Spleen (tissue), 11 donors: ENCODE data around the gene CUX1. TPM values are rescaled to one million over a fixed set of nuclear protein-coding genes. Genes with fewer than 3 reads are reported as not detected.

Experiments used
- DNase-seq: peaks from one replicate; pipeline ENCODE4 v3.0.0-alpha.2; 2020
- H3K27ac ChIP-seq, 8 donors: fragments of 200-600 bp; sonication (generic) in 7 of 8; 1 replicate in 4 of 8; 2 replicates in 4 of 8; pipeline versions ENCODE4 v1.5.0 to v1.8.0; 2016 to 2021; ENCODE audit warnings: inconsistent platforms in 4 of 8, mild to moderate bottlenecking in 4 of 8, moderate library complexity in 1 of 8
- H3K27me3 ChIP-seq, 7 donors: fragments of 200-600 bp; sonication (generic) in 6 of 7; replicated peaks in 1 of 7; 1 replicate in 4 of 7; 2 replicates in 3 of 7; pipeline versions ENCODE4 v1.5.0 to v1.8.0; 2016 to 2021; ENCODE audit warnings: inconsistent platforms in 3 of 7, mild to moderate bottlenecking in 1 of 7
- H3K36me3 ChIP-seq, 6 donors: fragments of 200-600 bp; sonication (generic) in 5 of 6; 1 replicate in 4 of 6; 2 replicates in 2 of 6; pipeline versions ENCODE4 v1.5.0 to v1.8.0; 2016 to 2021; ENCODE audit warnings: inconsistent platforms in 2 of 6
- H3K4me1 ChIP-seq, 6 donors: fragments of 200-600 bp; sonication (generic) in 5 of 6; 1 replicate in 3 of 6; 2 replicates in 3 of 6; pipeline versions ENCODE4 v1.5.0 to v1.8.0; 2016 to 2021; ENCODE audit warnings: inconsistent platforms in 3 of 6
- H3K4me3 ChIP-seq, 8 donors: fragments of 200-600 bp; sonication (generic) in 7 of 8; 1 replicate in 4 of 8; 2 replicates in 4 of 8; pipeline versions ENCODE4 v1.5.0 to v1.8.0; 2016 to 2021; ENCODE audit warnings: inconsistent platforms in 4 of 8, mild to moderate bottlenecking in 4 of 8, moderate library complexity in 2 of 8
- H3K9me3 ChIP-seq, 8 donors: fragments of 200-600 bp; sonication (generic) in 7 of 8; 1 replicate in 4 of 8; 2 replicates in 4 of 8; pipeline versions ENCODE4 v1.5.0 to v1.8.0; 2016 to 2021; ENCODE audit warnings: inconsistent platforms in 4 of 8
- POLR2A ChIP-seq, 3 donors: fragments of 450-650 bp; IDR thresholded peaks; one replicate each; pipeline ENCODE4 v1.5.1; 2017; ENCODE audit warnings: antibody characterized with exemption in 3 of 3, mild to moderate bottlenecking in 1 of 3
- POLR2AphosphoS5 ChIP-seq, 3 donors: sonication (generic); formaldehyde crosslinking; IDR thresholded peaks; one replicate each; pipeline ENCODE4 v1.5.1; 2017; ENCODE audit warnings: antibody characterized with exemption in 3 of 3
- WGBS, 5 donors: extraction: QIAGEN DNeasy Blood & Tissue Kit in 3 of 5; methylation state at CpG; one replicate each; pipeline versions ENCODE4 v1.1.5 to v1.1.7; 2013 to 2018; 5-methylcytosine and 5-hydroxymethylcytosine counted together
- intact Hi-C: fragments of 100-400 bp; cut with DNase I; formaldehyde crosslinking; loops from one replicate; pipeline ENCODE4 v1.15.0; 2023; ENCODE audit warnings: low total_unique reads
- polyA plus RNA-seq, 3 donors: library from polyadenylated mRNA; stranded (reverse); fragments of 200-250 nt; gene quantifications; one replicate each; pipeline ENCODE4 v1.2.1, GENCODE V29; 2013
- total RNA-seq, 7 donors: library from RNA; depleted of rRNA in 3 of 7; stranded (reverse); fragments of >200 nt in 3 of 7; fragmentation: NEBNext Ultra II Directional in 4 of 7; extraction: Animal tissue kit (Norgen Biotek cat#: 25700) in 4 of 7; gene quantifications; one replicate each; pipeline versions ENCODE4 v1.1.0 to v1.2.1, GENCODE V29; 2016 to 2021
- TF ChIP-seq, protein P1 (sequence below), 11 experiments: fragments of 200-600 bp in 7 of 11; fragments of 450-650 bp in 4 of 11; sonication (generic) in 4 of 11; IDR thresholded peaks in 8 of 11; conservative IDR thresholded peaks in 3 of 11; 1 replicate in 7 of 11; 2 replicates in 4 of 11; pipeline versions ENCODE4 v1.4.0 to v1.8.0; 2016 to 2021; ENCODE audit warnings: antibody characterized with exemption in 11 of 11, inconsistent platforms in 4 of 11, mild to moderate bottlenecking in 1 of 11
- donor health status: healthy with polysubstance abuse.
- donor health status: DM: no; HTN: no; CAD: no; lungs with moderate emphysema.
- donor health status: DM: no; HTN: no; CAD: no.
- donor health status: Bipolar disorder and iron deficiency.
- donor health status: healthy.
- donor health status: DM: no; HTN: no; CAD: no.
- donor health status: DM: yes; HTN: yes; CAD: no.

CUX1 gene
- total and polyA plus RNA-seq, 10 donors: 9.1 to 95.8 (median 61.9) TPM

DNA sequence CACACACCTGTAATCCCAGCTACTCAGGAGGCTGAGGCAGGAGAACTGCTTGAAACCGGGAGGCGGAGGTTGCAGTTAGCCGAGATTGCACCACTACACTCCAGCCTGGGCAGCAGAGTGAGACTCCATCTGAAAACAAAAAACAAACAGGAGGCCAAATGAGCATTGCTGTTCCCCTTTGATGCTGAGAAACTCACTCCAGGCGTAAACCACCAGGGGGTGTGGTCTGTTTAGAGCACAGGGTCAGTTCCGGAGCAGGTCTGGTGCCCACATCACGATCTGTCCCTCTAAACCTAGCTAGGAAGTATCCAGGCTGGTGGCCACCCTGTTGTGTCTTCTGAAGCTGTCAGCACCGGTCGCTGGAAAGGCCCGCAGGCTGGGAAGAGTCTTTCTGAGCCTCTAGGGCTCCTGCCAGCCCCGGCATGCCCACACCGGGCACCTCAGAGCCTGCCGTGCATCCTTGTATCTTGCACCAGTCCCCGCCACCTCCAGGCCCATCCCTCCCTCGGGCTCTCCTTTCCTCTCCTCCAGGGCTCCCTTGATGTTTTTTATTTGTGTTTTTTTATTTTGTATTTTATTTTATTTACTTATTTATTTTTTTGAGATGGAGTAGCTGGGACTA is 402.9 kb downstream of the CUX1 start:
- no peak for TF ChIP-seq POLR2A (IDR thresholded peaks at IDR 0.05)
- no peak for TF ChIP-seq POLR2AphosphoS5 (IDR thresholded peaks at IDR 0.05)
- TF ChIP-seq, protein P1, sequence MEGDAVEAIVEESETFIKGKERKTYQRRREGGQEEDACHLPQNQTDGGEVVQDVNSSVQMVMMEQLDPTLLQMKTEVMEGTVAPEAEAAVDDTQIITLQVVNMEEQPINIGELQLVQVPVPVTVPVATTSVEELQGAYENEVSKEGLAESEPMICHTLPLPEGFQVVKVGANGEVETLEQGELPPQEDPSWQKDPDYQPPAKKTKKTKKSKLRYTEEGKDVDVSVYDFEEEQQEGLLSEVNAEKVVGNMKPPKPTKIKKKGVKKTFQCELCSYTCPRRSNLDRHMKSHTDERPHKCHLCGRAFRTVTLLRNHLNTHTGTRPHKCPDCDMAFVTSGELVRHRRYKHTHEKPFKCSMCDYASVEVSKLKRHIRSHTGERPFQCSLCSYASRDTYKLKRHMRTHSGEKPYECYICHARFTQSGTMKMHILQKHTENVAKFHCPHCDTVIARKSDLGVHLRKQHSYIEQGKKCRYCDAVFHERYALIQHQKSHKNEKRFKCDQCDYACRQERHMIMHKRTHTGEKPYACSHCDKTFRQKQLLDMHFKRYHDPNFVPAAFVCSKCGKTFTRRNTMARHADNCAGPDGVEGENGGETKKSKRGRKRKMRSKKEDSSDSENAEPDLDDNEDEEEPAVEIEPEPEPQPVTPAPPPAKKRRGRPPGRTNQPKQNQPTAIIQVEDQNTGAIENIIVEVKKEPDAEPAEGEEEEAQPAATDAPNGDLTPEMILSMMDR (IDR thresholded peaks at IDR 0.05 in 8 of 11, conservative IDR thresholded peaks at IDR 0.05 in 3 of 11): no peak
- Histone ChIP-seq H3K4me1 (no peaks in the 10 kb centered on the region), H3K4me3 (no peak overlapping the region), H3K27me3 (no peaks in the 10 kb centered on the region), H3K36me3 (peaks cover 0 to 56% (median 0%) of the 10 kb centered on the region in 6 donors), H3K27ac (no peak overlapping the region), H3K9me3 (no peaks in the 10 kb centered on the region)
- DNase-seq: no peak
- intact Hi-C loops: no loop called here
- 88 to 97% (median 94%) methylated on average over 14 of the region's 14 CpGs for WGBS, 5 donors

DNA sequence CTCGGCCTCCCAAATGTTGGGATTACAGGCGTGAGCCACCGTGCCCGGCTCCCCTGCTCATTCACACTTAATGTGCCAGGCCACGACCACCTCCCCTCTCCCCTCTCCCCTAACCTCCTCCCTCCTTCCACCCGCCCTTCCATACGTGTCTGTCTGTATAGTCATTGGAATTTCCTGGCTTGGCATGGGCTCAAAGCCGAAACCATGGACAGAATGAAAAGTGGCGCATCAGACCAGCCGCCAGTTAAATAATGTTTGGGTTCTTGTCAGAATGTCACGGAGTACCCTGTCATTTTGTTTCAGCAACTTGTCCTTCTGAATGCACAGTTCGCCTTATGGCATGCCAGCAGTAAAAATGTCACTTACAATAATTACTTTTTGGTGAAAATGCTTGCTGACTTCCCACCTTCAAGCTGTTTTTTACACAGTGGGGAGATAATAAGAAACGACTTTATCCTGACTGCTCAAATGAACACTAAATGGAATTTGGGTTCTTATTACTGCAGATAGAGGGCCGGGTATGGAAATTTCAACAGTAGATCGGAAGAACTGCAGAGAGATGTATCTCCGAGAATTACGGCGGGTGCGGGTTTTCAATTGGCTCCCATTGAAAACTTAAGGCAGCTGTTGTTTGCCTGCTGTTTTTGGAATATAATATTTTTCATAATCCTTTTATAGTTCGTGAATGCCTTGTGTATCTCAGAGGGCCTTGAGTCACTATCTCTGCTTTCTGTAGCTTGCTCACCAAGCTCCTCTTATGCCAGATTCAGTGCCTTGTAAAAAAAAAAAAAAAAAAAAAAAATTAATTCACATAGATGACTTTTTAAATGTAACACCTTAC is 403.8 kb downstream of the CUX1 start:
- intact Hi-C loops: no loop called here
- DNase-seq: no peak
- WGBS, 5 donors: 83 to 91% (median 89%) methylated on average over 20 of the region's 20 CpGs
- H3K36me3 ChIP-seq: peaks cover 0 to 56% (median 0%) of the 10 kb centered on the region in 6 donors
- H3K27ac ChIP-seq: no peak overlapping the region
- H3K4me3 ChIP-seq: no peak overlapping the region
- no peaks in the 10 kb centered on the region for H3K4me1 ChIP-seq
- no peaks in the 10 kb centered on the region for H3K9me3 ChIP-seq
- H3K27me3 ChIP-seq: no peaks in the 10 kb centered on the region
- TF ChIP-seq POLR2AphosphoS5 (IDR thresholded peaks at IDR 0.05) (no peak), POLR2A (IDR thresholded peaks at IDR 0.05) (no peak)
- TF ChIP-seq, protein P1 (IDR thresholded peaks at IDR 0.05 in 8 of 11, conservative IDR thresholded peaks at IDR 0.05 in 3 of 11): no peak

GRCh38 chr7:102221961-102222360 is 404.5 kb downstream of the CUX1 start:
- no peak for TF ChIP-seq POLR2A (IDR thresholded peaks at IDR 0.05)
- no peak for TF ChIP-seq POLR2AphosphoS5 (IDR thresholded peaks at IDR 0.05)
- TF ChIP-seq, protein P1 (IDR thresholded peaks at IDR 0.05 in 8 of 11, conservative IDR thresholded peaks at IDR 0.05 in 3 of 11): no peak
- Histone ChIP-seq H3K9me3 (no peaks in the 10 kb centered on the region), H3K36me3 (peaks cover 0 to 59% (median 0%) of the 10 kb centered on the region in 6 donors), H3K27ac (no peak overlapping the region), H3K4me1 (no peaks in the 10 kb centered on the region), H3K4me3 (no peak overlapping the region), H3K27me3 (no peaks in the 10 kb centered on the region)
- intact Hi-C loops: no loop called here
- DNase-seq: no peak
- WGBS, 5 donors: 87 to 97% (median 92%) methylated on average over 9 of the region's 9 CpGs

GRCh38 chr7:102222445-102222844 is 405.0 kb downstream of the CUX1 start:
- no peak overlapping the region for H3K27ac ChIP-seq
- no peaks in the 10 kb centered on the region for H3K4me1 ChIP-seq
- TF ChIP-seq POLR2A (IDR thresholded peaks at IDR 0.05): no peak
- TF ChIP-seq, protein P1 (IDR thresholded peaks at IDR 0.05 in 8 of 11, conservative IDR thresholded peaks at IDR 0.05 in 3 of 11): no peak
- TF ChIP-seq POLR2AphosphoS5 (IDR thresholded peaks at IDR 0.05): no peak
- 92 to 99% (median 97%) methylated on average over 12 of the region's 12 CpGs for WGBS, 5 donors
- H3K4me3 ChIP-seq: no peak overlapping the region
- DNase-seq: no peak
- H3K27me3 ChIP-seq: no peaks in the 10 kb centered on the region
- peaks cover 0 to 59% (median 3%) of the 10 kb centered on the region in 6 donors for H3K36me3 ChIP-seq
- intact Hi-C loops: no loop called here
- no peaks in the 10 kb centered on the region for H3K9me3 ChIP-seq
